ENCODE measurements around the gene FALEC. TPM values are rescaled to one million over a fixed set of nuclear protein-coding genes. Genes with fewer than 3 reads are reported as not detected.

The FALEC gene
- total and polyA plus RNA-seq, 9 of the 15 experiments (the other 6 are each of a cell fraction or from before 2014, with no cell fraction given) = 0.15 to 1.8 (median 0.53) TPM; not detected in 5

- TF ChIP-seq ZNF740 (CRISPR knock-in tag; IDR thresholded peaks at IDR 0.05) (peak; percentile 88), ZNF740 (tag; IDR thresholded peaks at IDR 0.05) (peak in 1 of 2 experiments; percentile 62; a peak in 1 of 4 replicates), IRF2 (CRISPR knock-in tag; IDR thresholded peaks at IDR 0.05) (no peak), HMG20A (CRISPR knock-in tag; conservative IDR thresholded peaks at IDR 0.05) (no peak), FOXK2 (conservative IDR thresholded peaks at IDR 0.05 in 1 of 2, IDR thresholded peaks at IDR 0.05 in 1 of 2; ENCODE audit: low read depth in 2 of 2) (peak in 1 of 2 experiments; percentile 40; a peak in 1 of 4 replicates), CUX1 (CRISPR knock-in tag; IDR thresholded peaks at IDR 0.05) (no peak), KLF13 (tag; IDR thresholded peaks at IDR 0.05; ENCODE audit: borderline replicate concordance, low read depth) (peak; percentile 47; the same call in 1 of the 2 replicates), MAZ (CRISPR knock-in tag; conservative IDR thresholded peaks at IDR 0.05 in 1 of 2, IDR thresholded peaks at IDR 0.05 in 1 of 2) (peak; percentile 83 to 90), FOXA1 (IDR thresholded peaks at IDR 0.05; ENCODE audit: borderline replicate concordance) (no peak), JUNB (CRISPR knock-in tag; conservative IDR thresholded peaks at IDR 0.05) (no peak), ATF1 (CRISPR knock-in tag; IDR thresholded peaks at IDR 0.05) (no peak), ATF1 (tag; IDR thresholded peaks at IDR 0.05) (peak; percentile 53; the same call in 1 of the 2 replicates), HBP1 (CRISPR knock-in tag; IDR thresholded peaks at IDR 0.05) (peak; percentile 20), PKNOX1 (IDR thresholded peaks at IDR 0.05) (peak; percentile 54), ZNF24 (IDR thresholded peaks at IDR 0.05) (no peak), HDAC1 (IDR thresholded peaks at IDR 0.05) (peak in 1 of 2 experiments; percentile 73; a peak in 2 of 4 replicates), ZNF695 (CRISPR knock-in tag; IDR thresholded peaks at IDR 0.05) (no peak), ZNF354B (CRISPR knock-in tag; IDR thresholded peaks at IDR 0.05) (no peak), EWSR1 (IDR thresholded peaks at IDR 0.05; ENCODE audit: borderline replicate concordance, low read depth, partially characterized antibody) (no peak), PTBP1 (IDR thresholded peaks at IDR 0.05; ENCODE audit: low read depth, low read length) (no peak)
Observed at GRCh38 chr1:150552128-150552910, 36.8 kb downstream of the FALEC start (continued).

All from K562 (cell line).